ENCODE measurements around the gene TFPI2.
"Not testable (repeated sequence)": the region's sequence is repeated elsewhere in the genome, so short reads cannot be mapped to it uniquely, and the experiment has no call there.

TFPI2 gene

DNA sequence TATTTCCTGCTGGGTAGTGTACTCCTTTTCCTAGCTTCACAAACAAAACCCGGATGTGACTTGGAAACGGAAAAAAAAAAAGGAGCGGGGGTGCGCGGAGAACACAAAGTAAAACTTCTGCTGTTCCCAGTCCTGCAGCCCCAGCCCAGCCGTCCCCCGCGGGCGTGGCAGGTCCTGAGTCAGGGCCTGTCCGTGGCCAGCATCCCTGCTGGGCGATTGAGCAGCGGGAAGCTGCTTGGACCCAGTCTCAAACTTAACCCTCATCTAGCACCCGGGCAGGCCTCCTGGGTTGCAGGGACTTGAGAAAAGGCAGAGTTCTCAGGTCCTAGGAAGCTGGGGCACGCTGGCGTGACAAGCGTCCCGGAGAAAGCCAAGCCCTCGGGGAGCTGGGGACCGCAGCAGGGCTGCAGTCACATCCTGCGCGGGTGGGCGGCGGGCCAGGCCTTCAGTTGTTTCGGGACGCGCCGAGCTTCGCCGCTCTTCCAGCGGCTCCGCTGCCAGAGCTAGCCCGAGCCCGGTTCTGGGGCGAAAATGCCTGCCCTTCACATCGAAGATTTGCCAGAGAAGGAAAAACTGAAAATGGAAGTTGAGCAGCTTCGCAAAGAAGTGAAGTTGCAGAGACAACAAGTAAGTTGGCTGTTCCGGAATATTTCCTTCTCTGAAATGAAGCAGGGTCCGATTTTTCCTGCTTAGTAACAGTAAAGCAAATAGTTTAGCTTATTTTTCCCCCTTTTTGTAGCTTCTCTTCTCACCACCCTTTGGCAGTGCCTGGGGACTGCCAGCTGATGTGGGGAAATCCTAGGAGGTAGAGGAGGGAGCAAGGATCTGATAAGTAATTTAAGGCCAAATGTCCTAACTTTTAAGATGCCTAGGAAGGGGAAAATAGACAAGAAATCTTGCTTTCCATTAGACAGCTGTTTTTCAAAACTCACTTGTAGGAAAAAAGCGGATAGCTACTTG lies 31.3 kb upstream of the TFPI2 start, which contains the start of gene GNG11:
TSS of gene GNG11 (plus strand) at position 129 of the 960 bp plus-strand sequence. CDS start at position 532, 403 bp downstream.
- Histone ChIP-seq H3K4me2 (ENCODE audit: low read length) (peak within 1 kb of the TSS; percentile 80), H3K36me3 (ENCODE audit: control insufficient read depth, insufficient read depth, low read length) (no peaks in the 10 kb centered on the region), H3K79me2 (no peaks in the 10 kb centered on the region), H3K9ac (no peak within 1 kb of the TSS), H3K4me1 (no peaks in the 10 kb centered on the region), H2AFZ (peak within 1 kb of the TSS; percentile 79), H3K9me3 (ENCODE audit: control insufficient read depth, low read length) (no peaks in the 10 kb centered on the region), H3K4me3 (ENCODE audit: low read depth, low read length) (peak within 1 kb of the TSS; percentile 60), H3K27me3 (ENCODE audit: control insufficient read depth, insufficient read depth, low read length) (no peaks in the 10 kb centered on the region), H3K27ac (peak within 1 kb of the TSS; percentile 77)
- TF ChIP-seq, protein P1, sequence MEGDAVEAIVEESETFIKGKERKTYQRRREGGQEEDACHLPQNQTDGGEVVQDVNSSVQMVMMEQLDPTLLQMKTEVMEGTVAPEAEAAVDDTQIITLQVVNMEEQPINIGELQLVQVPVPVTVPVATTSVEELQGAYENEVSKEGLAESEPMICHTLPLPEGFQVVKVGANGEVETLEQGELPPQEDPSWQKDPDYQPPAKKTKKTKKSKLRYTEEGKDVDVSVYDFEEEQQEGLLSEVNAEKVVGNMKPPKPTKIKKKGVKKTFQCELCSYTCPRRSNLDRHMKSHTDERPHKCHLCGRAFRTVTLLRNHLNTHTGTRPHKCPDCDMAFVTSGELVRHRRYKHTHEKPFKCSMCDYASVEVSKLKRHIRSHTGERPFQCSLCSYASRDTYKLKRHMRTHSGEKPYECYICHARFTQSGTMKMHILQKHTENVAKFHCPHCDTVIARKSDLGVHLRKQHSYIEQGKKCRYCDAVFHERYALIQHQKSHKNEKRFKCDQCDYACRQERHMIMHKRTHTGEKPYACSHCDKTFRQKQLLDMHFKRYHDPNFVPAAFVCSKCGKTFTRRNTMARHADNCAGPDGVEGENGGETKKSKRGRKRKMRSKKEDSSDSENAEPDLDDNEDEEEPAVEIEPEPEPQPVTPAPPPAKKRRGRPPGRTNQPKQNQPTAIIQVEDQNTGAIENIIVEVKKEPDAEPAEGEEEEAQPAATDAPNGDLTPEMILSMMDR (IDR thresholded peaks at IDR 0.05): no peak

DNA sequence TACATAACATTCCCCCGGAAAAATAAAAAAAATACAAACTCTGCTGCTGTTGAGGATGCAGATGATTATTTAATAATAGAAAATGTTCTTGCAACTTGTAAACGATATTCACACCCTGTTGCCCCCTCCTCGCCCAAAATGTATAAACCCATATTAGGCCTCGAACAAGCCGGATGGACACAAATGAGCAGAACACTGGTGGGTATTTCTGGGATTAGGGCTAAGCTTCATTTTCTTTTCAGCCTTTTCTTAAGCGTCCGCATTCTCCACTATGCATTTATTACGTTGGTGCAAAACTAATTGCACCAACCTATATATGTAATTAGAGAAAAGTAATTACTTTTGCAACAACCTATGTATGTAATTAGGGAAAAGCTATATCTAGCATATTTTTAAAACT lies 30.6 kb upstream of the TFPI2 start:
- H3K4me1 ChIP-seq: no peaks in the 10 kb centered on the region
- H2AFZ ChIP-seq: peak overlapping the region; percentile 1
- peak overlapping the region; percentile 60 for H3K4me3 ChIP-seq (ENCODE audit: low read depth, low read length)
- H3K27ac ChIP-seq: peak overlapping the region; percentile 55
- H3K36me3 ChIP-seq (ENCODE audit: control insufficient read depth, insufficient read depth, low read length): no peaks in the 10 kb centered on the region
- H3K79me2 ChIP-seq: no peaks in the 10 kb centered on the region
- no peaks in the 10 kb centered on the region for H3K9me3 ChIP-seq (ENCODE audit: control insufficient read depth, low read length)
- TF ChIP-seq, protein P1 (IDR thresholded peaks at IDR 0.05): no peak
- H3K4me2 ChIP-seq (ENCODE audit: low read length): peak overlapping the region; percentile 80
- H3K9ac ChIP-seq: no peak overlapping the region
- no peaks in the 10 kb centered on the region for H3K27me3 ChIP-seq (ENCODE audit: control insufficient read depth, insufficient read depth, low read length)

DNA sequence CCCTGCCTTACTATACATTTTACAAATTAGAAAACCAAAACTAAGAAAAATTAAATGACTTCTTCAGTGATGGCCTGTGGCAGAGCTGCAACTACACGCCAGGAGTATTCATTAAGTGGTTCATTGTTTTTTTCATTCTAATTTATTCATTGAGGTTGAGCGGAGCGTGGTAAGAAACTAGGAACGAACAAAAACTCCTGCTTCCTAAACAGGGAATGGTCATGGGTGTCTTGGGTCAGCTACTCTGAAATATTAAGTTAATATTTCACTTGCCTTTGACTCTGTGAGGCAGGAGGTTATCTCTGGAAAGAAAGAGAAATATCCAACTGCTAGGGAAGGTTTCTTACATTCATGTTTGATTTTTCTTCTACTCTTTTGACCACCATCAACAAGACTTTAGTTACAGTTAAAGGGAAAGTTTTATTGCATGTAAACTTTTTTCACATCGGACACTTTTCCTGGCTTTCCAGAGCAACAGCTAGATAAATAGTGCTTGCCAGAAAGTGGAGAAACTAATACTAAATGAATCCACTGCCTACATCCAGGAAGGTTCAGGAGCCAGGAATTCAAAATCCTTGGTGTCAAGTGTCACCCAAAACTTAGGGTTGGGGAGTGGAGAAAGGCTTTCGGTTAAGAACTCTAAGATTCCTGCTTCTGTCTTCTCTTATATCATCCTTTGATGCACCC lies 30.1 kb upstream of the TFPI2 start:
- no peak overlapping the region for H3K9ac ChIP-seq
- no peak overlapping the region for H3K4me3 ChIP-seq (ENCODE audit: low read depth, low read length)
- no peaks in the 10 kb centered on the region for H3K4me1 ChIP-seq

DNA sequence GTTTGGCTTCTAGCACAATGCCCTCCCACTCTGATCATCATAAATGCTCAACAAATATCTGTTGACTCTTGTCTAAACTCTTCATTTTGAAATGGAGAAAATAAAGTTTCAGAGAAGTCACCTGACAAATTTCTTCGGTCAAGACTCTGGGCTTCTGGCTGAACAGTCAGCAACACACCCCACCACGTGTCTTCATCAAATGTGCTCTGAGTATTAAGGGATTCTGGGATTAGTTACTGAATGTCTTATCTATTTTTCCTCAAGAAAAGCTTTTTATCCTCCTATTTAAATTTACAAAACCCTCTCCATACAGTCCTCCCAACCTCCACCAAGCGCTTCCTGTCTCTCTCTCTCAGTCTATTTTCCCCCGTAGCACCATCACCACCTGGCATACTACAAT lies 25.8 kb upstream of the TFPI2 start:
- H3K27ac ChIP-seq; H3K9me3 ChIP-seq (ENCODE audit: control insufficient read depth, low read length); H3K27me3 ChIP-seq (ENCODE audit: control insufficient read depth, insufficient read depth, low read length): not testable (repeated sequence)

More for the DNA sequence above, 30.1 kb upstream of the TFPI2 start:
- Histone ChIP-seq H3K9me3 (ENCODE audit: control insufficient read depth, low read length) (no peaks in the 10 kb centered on the region), H3K79me2 (no peaks in the 10 kb centered on the region), H3K4me2 (ENCODE audit: low read length) (no peak overlapping the region), H3K27ac (peak overlapping the region; percentile 55), H3K27me3 (ENCODE audit: control insufficient read depth, insufficient read depth, low read length) (no peaks in the 10 kb centered on the region), H2AFZ (peak overlapping the region; percentile 1), H3K36me3 (ENCODE audit: control insufficient read depth, insufficient read depth, low read length) (no peaks in the 10 kb centered on the region)
- TF ChIP-seq, protein P1 (IDR thresholded peaks at IDR 0.05): no peak

GRCh38 chr7:93915888-93916287 lies 25.3 kb upstream of the TFPI2 start:
- H3K4me2 ChIP-seq (ENCODE audit: low read length); H2AFZ ChIP-seq; H3K27me3 ChIP-seq (ENCODE audit: control insufficient read depth, insufficient read depth, low read length); H3K9me3 ChIP-seq (ENCODE audit: control insufficient read depth, low read length); H3K36me3 ChIP-seq (ENCODE audit: control insufficient read depth, insufficient read depth, low read length); H3K27ac ChIP-seq; H3K9ac ChIP-seq; H3K4me3 ChIP-seq (ENCODE audit: low read depth, low read length); H3K4me1 ChIP-seq; H3K79me2 ChIP-seq: not testable (repeated sequence)

More for the DNA sequence above, 25.8 kb upstream of the TFPI2 start:
- H2AFZ ChIP-seq; H3K4me1 ChIP-seq; H3K36me3 ChIP-seq (ENCODE audit: control insufficient read depth, insufficient read depth, low read length); H3K4me2 ChIP-seq (ENCODE audit: low read length); H3K79me2 ChIP-seq; H3K9ac ChIP-seq; H3K4me3 ChIP-seq (ENCODE audit: low read depth, low read length): not testable (repeated sequence)

- not testable (repeated sequence) for H3K4me1 ChIP-seq; H3K27me3 ChIP-seq (ENCODE audit: control insufficient read depth, insufficient read depth, low read length); H3K9ac ChIP-seq; H3K4me3 ChIP-seq (ENCODE audit: low read depth, low read length); H3K79me2 ChIP-seq; H3K27ac ChIP-seq; H3K4me2 ChIP-seq (ENCODE audit: low read length); H3K36me3 ChIP-seq (ENCODE audit: control insufficient read depth, insufficient read depth, low read length); H2AFZ ChIP-seq; H3K9me3 ChIP-seq (ENCODE audit: control insufficient read depth, low read length)
Measured at GRCh38 chr7:93915206-93915842, 24.8 kb upstream of the TFPI2 start.
